ENCODE data around the gene SMYD4.

- no peak for TF ChIP-seq ZNF274 (IDR thresholded peaks at IDR 0.05; ENCODE audit: low read depth, low read length)
- TF ChIP-seq SUZ12 (IDR thresholded peaks at IDR 0.05; ENCODE audit: extremely low read depth, insufficient read depth, insufficient read length), result no peak
- no peak for TF ChIP-seq YY1 (IDR thresholded peaks at IDR 0.05; ENCODE audit: insufficient read depth, insufficient read length)
Measured at GRCh38 chr17:1813088-1813487, 16.6 kb downstream of the SMYD4 start.
